GM18519 (cell line): ENCODE data around the gene LRIG1.

ENCODE experiments used
- ATAC-seq: cut with Tn5 transposase; IDR thresholded peaks from one replicate; pipeline ENCODE4 v1.9.1; 2021; ENCODE audit warnings: mild to moderate bottlenecking, moderate library complexity; ENCODE audit not compliant: unreplicated experiment, low FRiP score

LRIG1 gene

DNA sequence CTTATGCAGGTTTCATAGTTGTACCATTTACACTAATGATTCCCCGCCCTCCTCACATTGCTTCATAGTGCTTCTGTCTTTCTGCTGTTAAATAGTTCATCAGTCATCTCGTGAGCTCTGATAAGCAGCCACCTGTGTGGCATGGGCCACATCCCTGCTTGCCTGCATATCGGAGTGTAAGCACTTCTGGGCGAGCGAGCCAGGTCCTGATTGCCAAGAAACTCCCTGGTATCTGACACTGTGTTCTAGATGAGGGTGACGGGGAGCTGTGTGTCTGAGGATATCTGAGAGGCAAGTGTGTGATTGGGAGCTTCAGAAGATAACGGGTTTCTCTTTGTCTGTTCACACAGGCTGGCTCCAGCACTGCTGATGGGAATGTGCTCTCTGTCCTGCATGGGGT, 130.6 kb downstream of the LRIG1 start:
- no peak for ATAC-seq

DNA sequence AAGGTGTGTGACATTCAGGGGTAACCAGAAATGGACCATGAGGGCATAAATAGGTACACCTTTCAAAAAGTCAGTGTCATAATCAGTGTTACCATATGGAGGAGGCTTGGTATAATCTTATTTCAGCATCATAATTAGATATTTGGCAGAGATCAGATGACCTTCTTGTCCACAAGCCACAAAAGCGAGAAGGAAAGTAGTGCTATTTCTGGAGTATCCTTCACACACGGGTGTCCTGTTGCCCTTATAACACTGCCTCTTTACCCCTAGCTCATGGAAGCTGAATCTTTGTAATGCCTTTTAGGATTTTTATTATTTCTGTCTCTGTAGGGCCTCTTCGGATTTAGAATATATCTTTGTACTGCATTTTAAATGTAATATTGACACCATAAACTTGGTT, 132.8 kb downstream of the LRIG1 start:
- no peak for ATAC-seq

- ATAC-seq, result no peak
Observed at GRCh38 chr3:66366747-66367146, 134.1 kb downstream of the LRIG1 start.

- no peak for ATAC-seq
Observed at GRCh38 chr3:66365080-66365479, 135.7 kb downstream of the LRIG1 start.

GRCh38 chr3:66363148-66363547, 137.7 kb downstream of the LRIG1 start:
- ATAC-seq, result no peak

- ATAC-seq, result no peak
Observed at GRCh38 chr3:66362541-66362941, 138.3 kb downstream of the LRIG1 start.

DNA sequence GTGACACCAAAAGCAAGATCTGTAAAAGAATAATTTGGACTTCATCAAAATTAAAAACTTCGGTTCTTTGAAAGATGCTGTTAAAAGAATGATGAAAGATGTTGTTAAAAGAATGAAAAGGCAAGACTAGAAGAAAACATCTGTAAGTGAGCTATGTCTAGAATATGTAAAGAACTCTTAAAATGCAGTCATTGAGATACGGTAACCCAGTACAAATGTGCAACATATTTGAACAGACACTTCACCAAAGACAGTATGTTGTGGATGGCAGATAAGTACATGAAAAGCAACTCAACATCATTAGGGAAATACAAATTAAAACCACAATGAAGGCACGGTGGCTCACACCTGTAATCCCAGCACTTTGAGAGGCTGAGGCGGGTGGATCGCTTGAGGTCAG, 139.5 kb downstream of the LRIG1 start:
- no peak for ATAC-seq

DNA sequence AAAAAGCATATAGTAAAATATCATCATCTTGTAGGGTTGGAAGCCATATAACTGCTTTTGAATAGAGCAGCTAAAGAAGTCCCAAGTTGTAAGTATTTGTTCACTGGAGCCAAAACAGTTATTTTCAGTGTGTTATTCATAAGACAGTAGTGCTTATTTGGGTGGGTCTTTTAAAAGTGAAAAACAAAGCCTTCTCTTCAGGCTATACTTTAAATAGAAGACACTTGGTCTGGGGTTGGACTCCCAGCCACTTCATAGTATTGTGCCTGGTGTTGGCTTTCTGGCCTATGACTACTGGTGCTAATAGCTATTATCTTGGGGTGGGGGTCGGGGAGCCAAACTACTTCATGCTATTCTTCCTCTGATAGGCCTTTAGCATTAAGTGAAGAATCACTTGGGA, 144.8 kb downstream of the LRIG1 start:
- no peak for ATAC-seq

GRCh38 chr3:66355394-66355793, 145.4 kb downstream of the LRIG1 start:
- peak; percentile 87 for ATAC-seq

- no peak for ATAC-seq
Observed at GRCh38 chr3:66354001-66354400, 146.8 kb downstream of the LRIG1 start.

GRCh38 chr3:66353530-66353929, 147.3 kb downstream of the LRIG1 start:
- ATAC-seq, result no peak

- ATAC-seq, result no peak
Observed at GRCh38 chr3:66353039-66353438, 147.8 kb downstream of the LRIG1 start.

DNA sequence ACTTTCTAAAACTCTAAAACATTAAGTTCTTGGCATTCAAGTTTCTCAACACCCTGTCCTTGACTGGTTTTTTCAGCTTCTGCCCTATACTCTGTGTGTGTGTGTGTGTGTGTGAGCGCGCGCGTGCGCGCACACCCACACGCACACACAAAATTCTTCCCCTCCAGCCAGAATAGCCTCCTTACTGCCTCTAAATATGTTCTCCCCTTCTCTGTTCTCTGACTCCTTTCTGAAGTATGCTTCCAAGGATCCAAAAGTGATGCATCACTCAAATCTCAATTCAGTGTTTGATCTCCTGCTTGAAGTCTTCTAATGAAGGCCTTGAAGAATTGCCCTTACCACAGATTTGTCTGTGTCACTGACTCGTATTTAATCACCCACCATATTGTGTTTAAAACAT, 150.2 kb downstream of the LRIG1 start:
- ATAC-seq, result no peak

DNA sequence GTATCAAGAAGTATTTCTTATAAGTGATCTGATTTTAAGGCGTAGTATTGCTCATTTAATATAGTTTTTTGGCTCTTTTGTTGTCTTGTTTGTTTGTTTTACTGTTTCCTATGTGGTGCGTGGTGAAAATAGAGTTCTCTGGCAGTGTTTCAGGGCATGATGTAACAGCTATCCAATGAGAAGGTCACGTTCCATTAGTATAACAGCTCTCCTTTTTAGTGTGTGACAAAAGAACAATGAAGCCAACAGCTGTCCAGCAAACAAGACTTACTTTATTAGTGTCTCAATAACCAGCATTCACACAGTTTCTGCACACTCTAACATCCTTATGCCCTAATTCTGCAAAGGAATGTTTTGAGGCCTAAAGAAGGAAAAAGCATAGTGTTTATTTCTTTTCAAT, 152.1 kb downstream of the LRIG1 start:
- no peak for ATAC-seq

DNA sequence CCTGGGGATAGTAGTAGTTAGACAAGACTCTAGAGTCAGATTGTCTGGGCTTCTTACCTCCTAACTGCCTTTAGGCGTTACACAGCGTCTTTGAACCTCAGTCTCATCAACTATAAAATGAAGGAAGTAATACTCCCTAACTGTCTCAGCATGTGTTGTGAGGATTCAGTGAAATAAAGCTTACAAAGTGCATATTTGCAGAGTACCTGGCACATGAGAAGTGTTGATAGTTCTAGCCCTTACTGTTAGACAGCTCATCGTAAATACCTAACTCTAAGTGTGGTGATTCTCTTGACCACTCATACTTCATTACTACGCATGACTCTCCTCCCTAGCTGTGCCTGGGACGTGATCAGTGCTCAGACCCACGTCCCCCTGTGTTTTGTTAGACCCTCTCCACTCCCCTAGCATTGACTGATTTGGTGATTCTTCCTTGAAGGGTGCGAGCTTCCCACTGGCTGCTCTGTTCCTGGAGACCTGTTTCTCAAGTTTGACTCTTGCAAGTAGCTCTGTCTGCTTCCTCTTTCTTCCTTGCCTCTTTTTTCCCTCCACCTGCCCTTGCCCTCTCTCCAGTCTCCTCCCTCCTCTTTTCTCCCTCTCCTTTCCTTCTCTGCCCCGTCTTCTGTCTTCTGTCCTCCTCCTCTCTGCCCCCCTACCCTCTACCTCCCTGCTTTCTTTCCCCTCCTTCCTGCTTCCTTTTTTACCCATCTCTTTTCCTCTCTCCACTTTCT, 155.8 kb downstream of the LRIG1 start:
- ATAC-seq, result no peak

DNA sequence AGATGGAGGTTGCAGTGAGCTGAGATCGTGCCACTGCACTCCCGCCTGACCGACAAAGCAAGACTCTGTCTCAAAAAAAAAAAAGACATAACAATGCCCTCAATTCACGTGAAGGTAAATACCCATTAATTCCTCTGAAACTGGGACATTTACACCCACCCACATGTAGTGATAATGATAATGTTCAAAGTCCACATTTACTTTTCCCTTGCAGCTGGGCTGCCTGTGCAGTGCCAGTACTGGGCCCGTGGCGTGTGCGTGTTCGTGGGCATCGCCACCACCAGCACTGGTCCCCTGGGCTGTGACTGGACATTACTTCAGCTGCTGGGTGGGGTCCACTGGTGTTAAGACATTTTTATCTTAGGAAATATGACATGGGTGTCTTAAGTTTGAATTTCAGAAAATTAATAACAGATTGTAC, 156.4 kb downstream of the LRIG1 start:
- ATAC-seq, result no peak

GRCh38 chr3:66342717-66343356, 158.0 kb downstream of the LRIG1 start:
- no peak for ATAC-seq

DNA sequence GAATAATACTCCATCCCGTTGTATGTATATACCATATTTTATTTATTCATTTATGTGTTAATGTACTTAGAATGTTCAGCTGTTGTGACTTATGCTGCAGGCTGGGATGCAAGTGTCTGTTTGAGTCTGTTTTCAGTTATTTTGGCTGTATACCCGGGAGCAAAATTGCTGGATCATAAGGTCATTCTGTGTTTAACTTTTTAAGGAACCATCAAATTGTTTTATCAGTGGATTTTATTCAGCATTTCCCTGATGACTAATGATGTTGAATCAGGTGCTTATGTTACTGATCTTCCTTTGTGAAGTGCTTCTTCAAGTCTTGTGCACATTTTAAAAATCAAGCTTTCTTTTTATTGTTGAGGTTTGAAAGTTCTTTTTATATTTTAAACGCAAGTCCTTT, 161.9 kb downstream of the LRIG1 start:
- no peak for ATAC-seq

GRCh38 chr3:66336333-66336766, 164.5 kb downstream of the LRIG1 start:
- ATAC-seq, result no peak

GRCh38 chr3:66335671-66336070, 165.2 kb downstream of the LRIG1 start:
- ATAC-seq, result no peak
